ENCODE measurements around the gene ERC1. TPM values are rescaled to one million over a fixed set of nuclear protein-coding genes. Genes with fewer than 3 reads are reported as not detected.

Gene ERC1
- total RNA-seq, 2 experiments from 2014 or later, result 24.7 to 31.9 TPM

- DNase-seq (no peak), ATAC-seq (no peak)
- H3K9me3 Mint-ChIP-seq (ENCODE audit: low read depth), result no peaks in the 10 kb centered on the region
- H3K36me3 Mint-ChIP-seq (ENCODE audit: low read depth), result no peaks in the 10 kb centered on the region
- POLR2A ChIA-PET, result no interaction called here
- intact Hi-C loops (cut with DNase I, micrococcal nuclease), result no loop called here
- no peak overlapping the region for H3K27ac Mint-ChIP-seq
- no peak overlapping the region for H3K4me3 Mint-ChIP-seq
- CTCF ChIA-PET, result interaction anchor here (1.6 kb wide), 1 partner anchor 226 kb away, joined by 6 read pairs; no protein-coding TSS in a partner anchor
- no peaks in the 10 kb centered on the region for H3K27me3 Mint-ChIP-seq
- H3K4me1 Mint-ChIP-seq, result no peaks in the 10 kb centered on the region
Observed at GRCh38 chr12:1357711-1358110, 366.7 kb downstream of the ERC1 start.

GRCh38 chr12:1360441-1361210, 369.6 kb downstream of the ERC1 start:
- CTCF ChIA-PET, result interaction anchor here (0.6 to 1.1 kb wide), 4 partner anchors 10 to 737 kb away, joined by 3 to 4 read pairs (median 4); no protein-coding TSS in a partner anchor
- POLR2A ChIA-PET, result no interaction called here

GRCh38 chr12:1362143-1362662, 371.2 kb downstream of the ERC1 start:
- POLR2A ChIA-PET, result no interaction called here
- H3K36me3 Mint-ChIP-seq (ENCODE audit: low read depth), result peaks cover 4% of the 10 kb centered on the region
- intact Hi-C loops (cut with DNase I, micrococcal nuclease), result no loop called here
- no peak overlapping the region for H3K27ac Mint-ChIP-seq
- H3K27me3 Mint-ChIP-seq, result no peaks in the 10 kb centered on the region
- DNase-seq (no peak), ATAC-seq (no peak)
- H3K4me1 Mint-ChIP-seq, result no peaks in the 10 kb centered on the region
- no peaks in the 10 kb centered on the region for H3K9me3 Mint-ChIP-seq (ENCODE audit: low read depth)
- H3K4me3 Mint-ChIP-seq, result no peak overlapping the region
- CTCF ChIA-PET, result interaction anchor here (1.1 to 1.2 kb wide), 2 partner anchors 12 to 244 kb away, joined by 3 to 4 read pairs; no protein-coding TSS in a partner anchor

More at GRCh38 chr12:1360441-1361210, 369.6 kb downstream of the ERC1 start:
- no peaks in the 10 kb centered on the region for H3K9me3 Mint-ChIP-seq (ENCODE audit: low read depth)
- intact Hi-C loops (cut with DNase I, micrococcal nuclease), result no loop called here
- no peak for ATAC-seq
- no peak overlapping the region for H3K4me3 Mint-ChIP-seq
- H3K27me3 Mint-ChIP-seq, result no peaks in the 10 kb centered on the region
- no peaks in the 10 kb centered on the region for H3K4me1 Mint-ChIP-seq
- DNase-seq, result no peak
- no peak overlapping the region for H3K27ac Mint-ChIP-seq
- H3K36me3 Mint-ChIP-seq (ENCODE audit: low read depth), result peaks cover 4% of the 10 kb centered on the region

GRCh38 chr12:1365703-1366102, 374.7 kb downstream of the ERC1 start:
- H3K9me3 Mint-ChIP-seq (ENCODE audit: low read depth), result no peaks in the 10 kb centered on the region
- no peak for DNase-seq
- no peak overlapping the region for H3K4me3 Mint-ChIP-seq
- ChIA-PET CTCF (no interaction called here), POLR2A (no interaction called here)
- H3K36me3 Mint-ChIP-seq (ENCODE audit: low read depth), result peaks cover 4% of the 10 kb centered on the region
- no peaks in the 10 kb centered on the region for H3K27me3 Mint-ChIP-seq
- intact Hi-C loops (cut with DNase I, micrococcal nuclease), result no loop called here
- H3K27ac Mint-ChIP-seq, result no peak overlapping the region
- peaks cover 4% of the 10 kb centered on the region for H3K4me1 Mint-ChIP-seq
- no peak for ATAC-seq

GRCh38 chr12:1367331-1368291, 376.6 kb downstream of the ERC1 start:
- DNase-seq (no peak), ATAC-seq (no peak)
- intact Hi-C loops (cut with DNase I, micrococcal nuclease), result no loop called here
- POLR2A ChIA-PET, result no interaction called here
- Mint-ChIP-seq H3K27me3 (no peaks in the 10 kb centered on the region), H3K9me3 (ENCODE audit: low read depth) (no peaks in the 10 kb centered on the region), H3K4me1 (peaks cover 4% of the 10 kb centered on the region), H3K36me3 (ENCODE audit: low read depth) (peaks cover 10% of the 10 kb centered on the region), H3K27ac (no peak overlapping the region), H3K4me3 (no peak overlapping the region)
- CTCF ChIA-PET, result interaction anchor here (1.0 to 1.6 kb wide), 2 partner anchors 249 to 250 kb away, joined by 3 to 6 read pairs; no protein-coding TSS in a partner anchor

- Mint-ChIP-seq H3K9me3 (ENCODE audit: low read depth) (no peaks in the 10 kb centered on the region), H3K4me1 (peaks cover 4% of the 10 kb centered on the region), H3K4me3 (no peak overlapping the region), H3K27ac (no peak overlapping the region), H3K27me3 (no peaks in the 10 kb centered on the region), H3K36me3 (ENCODE audit: low read depth) (peaks cover 13% of the 10 kb centered on the region)
- CTCF ChIA-PET, result interaction anchor here (1.1 to 1.6 kb wide), 2 partner anchors 214 to 251 kb away, joined by 3 to 6 read pairs; no protein-coding TSS in a partner anchor
- intact Hi-C loops (cut with DNase I, micrococcal nuclease), result no loop called here
- DNase-seq, result no peak
- POLR2A ChIA-PET, result no interaction called here
- no peak for ATAC-seq
Observed at GRCh38 chr12:1369460-1369859, 378.4 kb downstream of the ERC1 start.

- ATAC-seq, result no peak
- Mint-ChIP-seq H3K4me1 (peaks cover 4% of the 10 kb centered on the region), H3K4me3 (no peak overlapping the region), H3K36me3 (ENCODE audit: low read depth) (peaks cover 16% of the 10 kb centered on the region), H3K27ac (no peak overlapping the region), H3K27me3 (no peaks in the 10 kb centered on the region), H3K9me3 (ENCODE audit: low read depth) (no peaks in the 10 kb centered on the region)
- CTCF ChIA-PET, result no interaction called here
- intact Hi-C loops (cut with DNase I, micrococcal nuclease), result no loop called here
- POLR2A ChIA-PET, result no interaction called here
- no peak for DNase-seq
Observed at GRCh38 chr12:1369938-1370500, 379.0 kb downstream of the ERC1 start.

- Mint-ChIP-seq H3K27ac (no peak overlapping the region), H3K4me3 (no peak overlapping the region), H3K27me3 (no peaks in the 10 kb centered on the region), H3K36me3 (ENCODE audit: low read depth) (peaks cover 19% of the 10 kb centered on the region), H3K4me1 (no peaks in the 10 kb centered on the region), H3K9me3 (ENCODE audit: low read depth) (no peaks in the 10 kb centered on the region)
- no peak for DNase-seq
- CTCF ChIA-PET, result interaction anchor here (0.7 kb wide), 1 partner anchor 256 kb away, joined by 4 read pairs; no protein-coding TSS in a partner anchor
- intact Hi-C loops (cut with DNase I, micrococcal nuclease), result no loop called here
- POLR2A ChIA-PET, result no interaction called here
- ATAC-seq, result no peak
Observed at GRCh38 chr12:1373901-1374735, 383.1 kb downstream of the ERC1 start.

- H3K36me3 Mint-ChIP-seq (ENCODE audit: low read depth), result peaks cover 19% of the 10 kb centered on the region
- H3K27ac Mint-ChIP-seq, result no peak overlapping the region
- intact Hi-C loops (cut with DNase I, micrococcal nuclease), result no loop called here
- H3K4me1 Mint-ChIP-seq, result no peaks in the 10 kb centered on the region
- H3K4me3 Mint-ChIP-seq, result no peak overlapping the region
- CTCF ChIA-PET, result no interaction called here
- no peaks in the 10 kb centered on the region for H3K9me3 Mint-ChIP-seq (ENCODE audit: low read depth)
- POLR2A ChIA-PET, result no interaction called here
- no peaks in the 10 kb centered on the region for H3K27me3 Mint-ChIP-seq
- no peak for DNase-seq
- ATAC-seq, result no peak
Observed at GRCh38 chr12:1375323-1375722, 384.3 kb downstream of the ERC1 start.

GRCh38 chr12:1377117-1377516, 386.1 kb downstream of the ERC1 start:
- no peaks in the 10 kb centered on the region for H3K27me3 Mint-ChIP-seq
- no peak overlapping the region for H3K4me3 Mint-ChIP-seq

GRCh38 chr12:1377681-1378080, 386.7 kb downstream of the ERC1 start:
- H3K4me1 Mint-ChIP-seq, result no peaks in the 10 kb centered on the region
- ATAC-seq, result no peak
- H3K27ac Mint-ChIP-seq, result no peak overlapping the region
- H3K36me3 Mint-ChIP-seq (ENCODE audit: low read depth), result peaks cover 14% of the 10 kb centered on the region
- no peaks in the 10 kb centered on the region for H3K27me3 Mint-ChIP-seq
- intact Hi-C loops (cut with DNase I, micrococcal nuclease), result no loop called here
- no peak overlapping the region for H3K4me3 Mint-ChIP-seq
- H3K9me3 Mint-ChIP-seq (ENCODE audit: low read depth), result no peaks in the 10 kb centered on the region
- DNase-seq, result no peak
- ChIA-PET CTCF (no interaction called here), POLR2A (no interaction called here)

More at GRCh38 chr12:1377117-1377516, 386.1 kb downstream of the ERC1 start:
- intact Hi-C loops (cut with DNase I, micrococcal nuclease), result no loop called here
- CTCF ChIA-PET, result no interaction called here
- POLR2A ChIA-PET, result no interaction called here
- Mint-ChIP-seq H3K27ac (no peak overlapping the region), H3K9me3 (ENCODE audit: low read depth) (no peaks in the 10 kb centered on the region), H3K4me1 (no peaks in the 10 kb centered on the region), H3K36me3 (ENCODE audit: low read depth) (peaks cover 14% of the 10 kb centered on the region)
- DNase-seq (no peak), ATAC-seq (no peak)
